ENCODE results near the gene NTM. TPM values are rescaled to one million over a fixed set of nuclear protein-coding genes. Genes with fewer than 3 reads are reported as not detected.

NTM gene
- total RNA-seq, 1 experiment from 2014 or later = 9.9 TPM

- H3K27me3 ChIP-seq (ENCODE audit: insufficient read depth, low read length) = no peaks in the 10 kb centered on the region
- no peak overlapping the region for H3K23ac ChIP-seq (ENCODE audit: insufficient read length, low read depth, low read length)
- no peaks in the 10 kb centered on the region for H3K79me2 ChIP-seq (ENCODE audit: insufficient read depth, low read length)
- H4K5ac ChIP-seq (ENCODE audit: insufficient read length, low read depth, low read length) = no peak overlapping the region
- H3K14ac ChIP-seq (ENCODE audit: insufficient read depth, low read length) = no peak overlapping the region
- Mint-ChIP-seq H3K4me3 (no peak overlapping the region), H3K27me3 (ENCODE audit: low read depth) (peaks cover 5% of the 10 kb centered on the region), H3K36me3 (ENCODE audit: insufficient read depth in 1 of 3, low read depth in 3 of 3) (peaks cover 0 to 2% (median 0%) of the 10 kb centered on the region in 3 experiments; a peak in 1 of 7 replicates), H3K4me1 (peaks cover 42 to 50% of the 10 kb centered on the region in 2 experiments), H3K27ac (peak overlapping the region in 2 of 3 experiments; percentile 38 to 59; a peak in 2 of 7 replicates), H3K9me3 (no peaks in the 10 kb centered on the region; a peak in 2 of 5 replicates)
- no peaks in the 10 kb centered on the region for H4K20me1 ChIP-seq (ENCODE audit: control insufficient read depth, insufficient read depth, insufficient read length)
- no peak overlapping the region for H3K56ac ChIP-seq (ENCODE audit: insufficient read length, low read depth, low read length)
- no peak overlapping the region for H2BK5ac ChIP-seq (ENCODE audit: insufficient read length, low read length)
- no peak overlapping the region for H4K8ac ChIP-seq (replicated peaks; ENCODE audit: insufficient read length, low read depth, low read length)
- H4K91ac ChIP-seq (ENCODE audit: insufficient read length, low read depth, low read length) = no peak overlapping the region
- no peak overlapping the region for H2BK12ac ChIP-seq (ENCODE audit: insufficient read length, low read depth, low read length)
- H3K4me2 ChIP-seq (ENCODE audit: insufficient read depth, insufficient read length, low read length) = no peak overlapping the region
- H3K27ac ChIP-seq (ENCODE audit: insufficient read length, low read depth, low read length) = no peak overlapping the region
- H3K4ac ChIP-seq (ENCODE audit: low read depth, low read length) = no peak overlapping the region
- H3K79me1 ChIP-seq (ENCODE audit: insufficient read depth, low read depth, low read length, poor library complexity, severe bottlenecking) = no peaks in the 10 kb centered on the region
- H3K9me3 ChIP-seq (ENCODE audit: control insufficient read depth, low read depth, low read length) = no peaks in the 10 kb centered on the region
- H3K9ac ChIP-seq (ENCODE audit: extremely low read depth, insufficient read length, low read length) = no peak overlapping the region
- no peak overlapping the region for H2AFZ ChIP-seq (ENCODE audit: low read length)
- DNase-seq = peak; percentile 49
- H3K18ac ChIP-seq (ENCODE audit: insufficient read length, low read depth, low read length) = no peak overlapping the region
- no peak overlapping the region for H2BK20ac ChIP-seq (ENCODE audit: low read depth, low read length, poor library complexity, severe bottlenecking)
- H2BK15ac ChIP-seq (ENCODE audit: low read depth, low read length) = no peak overlapping the region
- peaks cover 7% of the 10 kb centered on the region for H3K4me1 ChIP-seq (ENCODE audit: insufficient read depth, low read length)
- H2AK5ac ChIP-seq (ENCODE audit: insufficient read length, low read length) = no peak overlapping the region
- WGBS (ENCODE audit: extremely low coverage, insufficient read length, low lambda C conversion rate) = no CpG with 5 or more reads among the region's 7 CpGs
- no peak for TF ChIP-seq CTCF (conservative IDR thresholded peaks at IDR 0.05)
- H2BK120ac ChIP-seq (ENCODE audit: low read depth, low read length, poor library complexity, severe bottlenecking) = no peak overlapping the region
- H3K23me2 ChIP-seq (ENCODE audit: insufficient read length, low read depth, low read length, poor library complexity, severe bottlenecking) = no peaks in the 10 kb centered on the region
- H3T11ph ChIP-seq (ENCODE audit: low read length) = no peak overlapping the region
Observed at GRCh38 chr11:131591051-131591461, 220.6 kb downstream of the NTM start.
